ENCODE data around the gene MYG1.

MYG1 gene

GRCh38 chr12:53299454-53300180 is at the start of gene MYG1:
Gene MYG1 (plus strand): TSS chr12:53299695. CDS start chr12:53299738, 43 bp downstream.
- CTCF ChIA-PET, result interaction anchor here (0.6 to 1.4 kb wide), 3 partner anchors 22 to 201 kb away, joined by 3 to 11 read pairs (median 4); partner anchors contain the start of gene AAAS
- peak; percentile 78 for DNase-seq (ENCODE audit: low spot score)
- no peak for TF ChIP-seq CTCF (conservative IDR thresholded peaks at IDR 0.05; ENCODE audit: low read depth)
- peak within 1 kb of the TSS; percentile 81 for H3K27ac ChIP-seq
- POLR2A ChIA-PET (ENCODE audit: low non-redundant PET), result interaction anchor here (0.7 to 1.3 kb wide), 2 partner anchors 22 to 74 kb away, joined by 6 to 13 read pairs; partner anchors contain the start of gene AAAS

- peak overlapping the region; percentile 88 for H3K27ac ChIP-seq
- peak; percentile 83 for DNase-seq (ENCODE audit: low spot score)
- no peak; the same call in none of the 2 replicates for TF ChIP-seq CTCF (conservative IDR thresholded peaks at IDR 0.05; ENCODE audit: low read depth)
- CTCF ChIA-PET, result interaction anchor here (0.6 to 2.2 kb wide), 16 partner anchors 10 to 94 kb away, joined by 3 to 26 read pairs (median 4); partner anchors contain the start of gene ESPL1
- POLR2A ChIA-PET (ENCODE audit: low non-redundant PET), result interaction anchor here (0.5 to 1.2 kb wide), 3 partner anchors 9 to 38 kb away, joined by 3 to 6 read pairs (median 3); no protein-coding TSS in a partner anchor
Measured at GRCh38 chr12:53251477-53252348, 47.8 kb upstream of the MYG1 start.

GRCh38 chr12:53252349-53252916 is 47.1 kb upstream of the MYG1 start:
- CTCF ChIA-PET, result interaction anchor here (1.6 to 2.2 kb wide), 4 partner anchors 14 to 41 kb away, joined by 3 to 26 read pairs (median 10); partner anchors contain the start of gene ESPL1
- peak overlapping the region; percentile 88 for H3K27ac ChIP-seq
- POLR2A ChIA-PET (ENCODE audit: low non-redundant PET), result no interaction called here
- TF ChIP-seq CTCF (conservative IDR thresholded peaks at IDR 0.05; ENCODE audit: low read depth), result peak; percentile 6
- DNase-seq (ENCODE audit: low spot score), result peak; percentile 62

GRCh38 chr12:53253298-53253697 is 46.2 kb upstream of the MYG1 start:
- ChIA-PET CTCF (no interaction called here), POLR2A (ENCODE audit: low non-redundant PET) (no interaction called here)
- no peak for DNase-seq (ENCODE audit: low spot score)
- peak overlapping the region; percentile 88 for H3K27ac ChIP-seq
- no peak for TF ChIP-seq CTCF (conservative IDR thresholded peaks at IDR 0.05; ENCODE audit: low read depth)

GRCh38 chr12:53254816-53255545 is 44.5 kb upstream of the MYG1 start:
- TF ChIP-seq CTCF (conservative IDR thresholded peaks at IDR 0.05; ENCODE audit: low read depth), result no peak
- H3K27ac ChIP-seq, result peak overlapping the region; percentile 27
- POLR2A ChIA-PET (ENCODE audit: low non-redundant PET), result no interaction called here

More at GRCh38 chr12:53254816-53255545, 44.5 kb upstream of the MYG1 start:
- CTCF ChIA-PET, result interaction anchor here (0.8 to 1.0 kb wide), 2 partner anchors 9 to 41 kb away, joined by 3 read pairs; no protein-coding TSS in a partner anchor
- DNase-seq (ENCODE audit: low spot score), result no peak
